ENCODE measurements around the gene NOS1AP.

Gene NOS1AP

DNA sequence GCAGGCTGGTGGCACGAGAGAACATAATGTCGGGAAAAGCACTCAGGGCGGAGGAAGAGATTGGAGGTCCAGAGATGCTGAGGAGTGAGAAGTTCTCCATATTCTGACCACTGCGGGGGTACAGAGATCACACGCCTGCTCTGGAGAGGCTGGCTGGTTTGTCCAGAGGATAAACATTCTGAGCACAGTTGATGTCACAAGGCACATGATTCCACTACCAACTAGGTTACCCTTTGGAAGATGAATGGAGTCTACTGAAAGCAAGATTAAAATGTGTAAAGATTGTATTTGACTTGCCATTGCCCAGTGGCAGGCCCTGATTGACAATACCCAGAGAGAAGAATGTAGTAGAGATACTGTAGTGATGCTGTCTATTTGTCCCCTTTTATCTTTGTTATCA is 307.2 kb downstream of the NOS1AP start, which contains the start of gene SPATA46:
Gene SPATA46, minus strand, starts transcription at position 164 of the 400 bp plus-strand sequence. Its CDS starts 64 bp downstream, at position 100.
- H3K4me1 ChIP-seq (ENCODE audit: insufficient read depth, low read length, poor library complexity, severe bottlenecking) = peaks cover 25% of the 10 kb centered on the region
- TF ChIP-seq, protein P1, sequence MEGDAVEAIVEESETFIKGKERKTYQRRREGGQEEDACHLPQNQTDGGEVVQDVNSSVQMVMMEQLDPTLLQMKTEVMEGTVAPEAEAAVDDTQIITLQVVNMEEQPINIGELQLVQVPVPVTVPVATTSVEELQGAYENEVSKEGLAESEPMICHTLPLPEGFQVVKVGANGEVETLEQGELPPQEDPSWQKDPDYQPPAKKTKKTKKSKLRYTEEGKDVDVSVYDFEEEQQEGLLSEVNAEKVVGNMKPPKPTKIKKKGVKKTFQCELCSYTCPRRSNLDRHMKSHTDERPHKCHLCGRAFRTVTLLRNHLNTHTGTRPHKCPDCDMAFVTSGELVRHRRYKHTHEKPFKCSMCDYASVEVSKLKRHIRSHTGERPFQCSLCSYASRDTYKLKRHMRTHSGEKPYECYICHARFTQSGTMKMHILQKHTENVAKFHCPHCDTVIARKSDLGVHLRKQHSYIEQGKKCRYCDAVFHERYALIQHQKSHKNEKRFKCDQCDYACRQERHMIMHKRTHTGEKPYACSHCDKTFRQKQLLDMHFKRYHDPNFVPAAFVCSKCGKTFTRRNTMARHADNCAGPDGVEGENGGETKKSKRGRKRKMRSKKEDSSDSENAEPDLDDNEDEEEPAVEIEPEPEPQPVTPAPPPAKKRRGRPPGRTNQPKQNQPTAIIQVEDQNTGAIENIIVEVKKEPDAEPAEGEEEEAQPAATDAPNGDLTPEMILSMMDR (conservative IDR thresholded peaks at IDR 0.05; ENCODE audit: low read length) = no peak
- TF ChIP-seq EZH2phosphoT487 (IDR thresholded peaks at IDR 0.05; ENCODE audit: borderline replicate concordance) = no peak
- H3K9ac ChIP-seq (ENCODE audit: low read depth, low read length, poor library complexity, severe bottlenecking) = no peak within 1 kb of the TSS
- H3K9me3 ChIP-seq (ENCODE audit: insufficient read depth, low read depth, low read length) = no peaks in the 10 kb centered on the region
- no peaks in the 10 kb centered on the region for H3K27me3 ChIP-seq (ENCODE audit: insufficient read depth, low read length, poor library complexity, severe bottlenecking)
- no peaks in the 10 kb centered on the region for H3K9me2 ChIP-seq (replicated peaks; ENCODE audit: low read depth, low read length)
- H3K36me3 ChIP-seq (ENCODE audit: insufficient read depth, low read length) = no peaks in the 10 kb centered on the region
- no peak within 1 kb of the TSS for H3K4me2 ChIP-seq (ENCODE audit: low read depth, low read length, poor library complexity, severe bottlenecking)
- no peaks in the 10 kb centered on the region for H3K79me2 ChIP-seq (ENCODE audit: insufficient read depth, low read length)
- no peak within 1 kb of the TSS for H3K4me3 ChIP-seq (ENCODE audit: low read length, poor library complexity, severe bottlenecking)
- no peaks in the 10 kb centered on the region for H4K20me1 ChIP-seq (ENCODE audit: insufficient read depth, low read length, poor library complexity, severe bottlenecking)
- H3F3A ChIP-seq (ENCODE audit: low read depth) = no peaks in the 10 kb centered on the region
- no peak within 1 kb of the TSS for H2AFZ ChIP-seq (ENCODE audit: low read length)

DNA sequence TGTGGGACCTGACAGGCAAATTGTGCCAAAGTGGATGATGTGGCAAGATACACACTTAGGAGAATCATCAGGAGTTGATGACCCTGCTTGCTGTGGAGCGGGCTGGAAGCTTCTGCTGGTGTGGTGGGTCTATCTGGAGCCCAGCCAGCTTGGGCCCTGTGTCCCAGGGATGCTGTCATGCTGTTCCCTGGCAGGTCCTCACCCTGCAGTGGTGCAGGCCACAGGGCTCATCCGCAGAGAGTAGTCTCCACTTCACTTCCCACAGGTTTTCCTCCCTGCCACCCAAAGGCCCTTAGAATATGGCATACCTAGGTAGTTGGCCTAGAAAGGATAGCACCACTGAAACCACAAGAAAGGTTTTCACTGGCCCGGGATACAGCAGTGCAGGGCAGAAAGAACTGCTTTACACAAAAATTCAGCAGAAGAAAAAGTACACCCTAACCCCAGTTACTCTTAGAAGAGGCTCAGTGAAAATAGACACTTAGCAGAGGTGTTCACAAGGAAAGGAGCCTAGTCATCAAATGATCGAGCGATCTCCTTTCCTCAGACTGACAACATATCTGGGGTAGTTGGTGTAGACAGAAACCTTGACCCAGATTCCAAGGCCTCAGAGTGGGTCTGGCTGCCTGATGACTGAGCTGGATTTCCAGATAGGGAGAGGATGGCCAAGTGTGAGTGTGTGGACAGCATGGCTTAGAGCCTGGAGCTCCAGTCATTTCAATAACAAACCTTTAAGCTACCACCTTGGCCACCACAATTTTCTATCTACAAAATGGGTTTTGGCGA is 310.8 kb downstream of the NOS1AP start:
- Histone ChIP-seq H3K9ac (ENCODE audit: low read depth, low read length, poor library complexity, severe bottlenecking) (no peak overlapping the region), H3F3A (ENCODE audit: low read depth) (no peaks in the 10 kb centered on the region), H3K4me1 (ENCODE audit: insufficient read depth, low read length, poor library complexity, severe bottlenecking) (no peaks in the 10 kb centered on the region), H3K36me3 (ENCODE audit: insufficient read depth, low read length) (no peaks in the 10 kb centered on the region), H3K9me3 (ENCODE audit: insufficient read depth, low read depth, low read length) (no peaks in the 10 kb centered on the region), H3K27me3 (ENCODE audit: insufficient read depth, low read length, poor library complexity, severe bottlenecking) (no peaks in the 10 kb centered on the region), H3K4me3 (ENCODE audit: low read length, poor library complexity, severe bottlenecking) (no peak overlapping the region), H2AFZ (ENCODE audit: low read length) (no peak overlapping the region), H3K9me2 (replicated peaks; ENCODE audit: low read depth, low read length) (no peaks in the 10 kb centered on the region), H3K79me2 (ENCODE audit: insufficient read depth, low read length) (no peaks in the 10 kb centered on the region), H3K4me2 (ENCODE audit: low read depth, low read length, poor library complexity, severe bottlenecking) (no peak overlapping the region), H4K20me1 (ENCODE audit: insufficient read depth, low read length, poor library complexity, severe bottlenecking) (no peaks in the 10 kb centered on the region)
- TF ChIP-seq, protein P1 (conservative IDR thresholded peaks at IDR 0.05; ENCODE audit: low read length) = no peak
- no peak for TF ChIP-seq EZH2phosphoT487 (IDR thresholded peaks at IDR 0.05; ENCODE audit: borderline replicate concordance)

DNA sequence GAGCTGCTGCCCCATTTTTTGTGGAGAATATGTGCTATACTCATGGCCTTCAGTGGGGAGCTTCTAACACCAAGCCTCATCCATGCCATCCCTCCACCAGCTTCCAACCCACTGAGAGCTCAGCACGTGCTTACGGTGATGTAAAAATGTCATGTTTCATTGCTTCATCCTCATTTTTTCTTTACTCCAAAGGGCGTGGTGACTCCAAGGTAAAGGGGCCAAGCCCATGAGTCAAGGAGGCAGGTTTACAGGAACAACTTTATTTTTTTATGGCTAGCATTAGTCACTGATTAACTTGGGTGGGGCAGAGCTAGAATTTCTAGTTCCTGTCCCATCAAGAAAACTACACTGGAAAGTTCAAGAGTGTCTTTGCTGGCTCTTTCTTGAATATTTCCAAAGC is 311.9 kb downstream of the NOS1AP start, which contains the start of gene C1orf226:
Gene C1orf226, plus strand, starts transcription at position 346 of the 400 bp plus-strand sequence. CDS start 174 bp downstream, outside the sequence.
- Histone ChIP-seq H3F3A (ENCODE audit: low read depth) (no peaks in the 10 kb centered on the region), H3K9me3 (ENCODE audit: insufficient read depth, low read depth, low read length) (no peaks in the 10 kb centered on the region), H3K36me3 (ENCODE audit: insufficient read depth, low read length) (no peaks in the 10 kb centered on the region), H3K4me1 (ENCODE audit: insufficient read depth, low read length, poor library complexity, severe bottlenecking) (no peaks in the 10 kb centered on the region), H2AFZ (ENCODE audit: low read length) (no peak within 1 kb of the TSS), H3K9me2 (replicated peaks; ENCODE audit: low read depth, low read length) (no peaks in the 10 kb centered on the region), H3K79me2 (ENCODE audit: insufficient read depth, low read length) (no peaks in the 10 kb centered on the region), H3K4me2 (ENCODE audit: low read depth, low read length, poor library complexity, severe bottlenecking) (no peak within 1 kb of the TSS), H3K27me3 (ENCODE audit: insufficient read depth, low read length, poor library complexity, severe bottlenecking) (no peaks in the 10 kb centered on the region), H4K20me1 (ENCODE audit: insufficient read depth, low read length, poor library complexity, severe bottlenecking) (no peaks in the 10 kb centered on the region), H3K4me3 (ENCODE audit: low read length, poor library complexity, severe bottlenecking) (no peak within 1 kb of the TSS), H3K9ac (ENCODE audit: low read depth, low read length, poor library complexity, severe bottlenecking) (no peak within 1 kb of the TSS)
- TF ChIP-seq, protein P1 (conservative IDR thresholded peaks at IDR 0.05; ENCODE audit: low read length) = no peak
- TF ChIP-seq EZH2phosphoT487 (IDR thresholded peaks at IDR 0.05; ENCODE audit: borderline replicate concordance) = no peak
